Effector memory CD4-positive, alpha-beta T cell (primary cell): ENCODE data around the gene FTSJ3.

Experiments
- DNase-seq, 3 donors: peaks; one replicate each; pipeline ENCODE4 v3.0.0-alpha.2; 2020
- H3K27ac ChIP-seq: 2 replicates; pipeline ENCODE4 v1.7.0; 2013; ENCODE audit warnings: mild to moderate bottlenecking, low read length, moderate library complexity; ENCODE audit not compliant: insufficient read depth, poor library complexity, severe bottlenecking
- H3K27me3 ChIP-seq: replicated peaks from 2 replicates; pipeline ENCODE4 v1.7.0; 2013; ENCODE audit warnings: mild to moderate bottlenecking, low read length; ENCODE audit not compliant: insufficient read depth, control insufficient read depth, poor library complexity, severe bottlenecking
- H3K36me3 ChIP-seq: 2 replicates; pipeline ENCODE4 v1.7.0; 2013; ENCODE audit warnings: mild to moderate bottlenecking, low read length, moderate library complexity; ENCODE audit not compliant: control insufficient read depth, insufficient read depth
- H3K4me1 ChIP-seq: 2 replicates; pipeline ENCODE4 v1.7.0; 2013; ENCODE audit warnings: low read length, mild to moderate bottlenecking; ENCODE audit not compliant: control insufficient read depth, insufficient read depth, poor library complexity, severe bottlenecking
- H3K4me3 ChIP-seq: 2 replicates; pipeline ENCODE4 v1.7.0; 2013; ENCODE audit warnings: low read length, low read depth, mild to moderate bottlenecking; ENCODE audit not compliant: insufficient read depth, poor library complexity, severe bottlenecking
- H3K9me3 ChIP-seq: 2 replicates; pipeline ENCODE4 v1.7.0; 2013; ENCODE audit warnings: mild to moderate bottlenecking, low read length, moderate library complexity; ENCODE audit not compliant: control insufficient read depth

FTSJ3 gene

GRCh38 chr17:63792055-63792729 lies 35.3 kb downstream of the FTSJ3 start:
- Histone ChIP-seq H3K4me3 (no peak overlapping the region), H3K27me3 (no peaks in the 10 kb centered on the region), H3K36me3 (peaks cover 83% of the 10 kb centered on the region), H3K27ac (no peak overlapping the region), H3K4me1 (no peaks in the 10 kb centered on the region), H3K9me3 (no peaks in the 10 kb centered on the region)
- no peak for DNase-seq

- no peaks in the 10 kb centered on the region for H3K27me3 ChIP-seq
- H3K9me3 ChIP-seq = no peaks in the 10 kb centered on the region
- H3K27ac ChIP-seq = no peak overlapping the region
- no peak for DNase-seq
- H3K4me3 ChIP-seq = no peak overlapping the region
- no peaks in the 10 kb centered on the region for H3K4me1 ChIP-seq
- H3K36me3 ChIP-seq = peaks cover 69% of the 10 kb centered on the region
Measured at GRCh38 chr17:63790057-63790456, 37.4 kb downstream of the FTSJ3 start.

- Histone ChIP-seq H3K9me3 (no peaks in the 10 kb centered on the region), H3K4me3 (no peak overlapping the region), H3K27me3 (no peaks in the 10 kb centered on the region), H3K36me3 (peaks cover 43% of the 10 kb centered on the region), H3K4me1 (no peaks in the 10 kb centered on the region), H3K27ac (no peak overlapping the region)
- no peak for DNase-seq
Measured at GRCh38 chr17:63786971-63787711, 40.3 kb downstream of the FTSJ3 start.

GRCh38 chr17:63786117-63786516 lies 41.3 kb downstream of the FTSJ3 start:
- H3K27ac ChIP-seq = no peak overlapping the region
- H3K36me3 ChIP-seq = peaks cover 35% of the 10 kb centered on the region
- H3K9me3 ChIP-seq = no peaks in the 10 kb centered on the region
- no peaks in the 10 kb centered on the region for H3K27me3 ChIP-seq
- no peak overlapping the region for H3K4me3 ChIP-seq
- DNase-seq = no peak
- H3K4me1 ChIP-seq = no peaks in the 10 kb centered on the region

GRCh38 chr17:63785556-63785955 lies 41.9 kb downstream of the FTSJ3 start:
- no peak for DNase-seq
- H3K27ac ChIP-seq = no peak overlapping the region
- H3K4me3 ChIP-seq = no peak overlapping the region
- no peaks in the 10 kb centered on the region for H3K4me1 ChIP-seq
- H3K36me3 ChIP-seq = peaks cover 32% of the 10 kb centered on the region
- no peaks in the 10 kb centered on the region for H3K27me3 ChIP-seq
- no peaks in the 10 kb centered on the region for H3K9me3 ChIP-seq

GRCh38 chr17:63783522-63783921 lies 43.9 kb downstream of the FTSJ3 start:
- H3K4me3 ChIP-seq = no peak overlapping the region
- H3K36me3 ChIP-seq = peaks cover 22% of the 10 kb centered on the region
- H3K27me3 ChIP-seq = no peaks in the 10 kb centered on the region
- no peaks in the 10 kb centered on the region for H3K4me1 ChIP-seq
- H3K27ac ChIP-seq = no peak overlapping the region
- H3K9me3 ChIP-seq = no peaks in the 10 kb centered on the region
- DNase-seq = no peak

- H3K36me3 ChIP-seq = peaks cover 14% of the 10 kb centered on the region
- no peak for DNase-seq
- H3K4me1 ChIP-seq = peaks cover 9% of the 10 kb centered on the region
- no peak overlapping the region for H3K27ac ChIP-seq
- no peak overlapping the region for H3K4me3 ChIP-seq
- no peaks in the 10 kb centered on the region for H3K27me3 ChIP-seq
- no peaks in the 10 kb centered on the region for H3K9me3 ChIP-seq
Measured at GRCh38 chr17:63780928-63781327, 46.5 kb downstream of the FTSJ3 start.

- no peaks in the 10 kb centered on the region for H3K9me3 ChIP-seq
- H3K4me3 ChIP-seq = no peak overlapping the region
- DNase-seq = no peak
- no peak overlapping the region for H3K27ac ChIP-seq
- peaks cover 14% of the 10 kb centered on the region for H3K4me1 ChIP-seq
- peaks cover 14% of the 10 kb centered on the region for H3K36me3 ChIP-seq
- H3K27me3 ChIP-seq = no peaks in the 10 kb centered on the region
Measured at GRCh38 chr17:63780507-63780906, 47.0 kb downstream of the FTSJ3 start.

- Histone ChIP-seq H3K9me3 (no peaks in the 10 kb centered on the region), H3K4me3 (peak overlapping the region; percentile 79), H3K27me3 (no peaks in the 10 kb centered on the region), H3K36me3 (peaks cover 14% of the 10 kb centered on the region), H3K27ac (peak overlapping the region; percentile 95), H3K4me1 (peaks cover 32% of the 10 kb centered on the region)
- no peak for DNase-seq
Measured at GRCh38 chr17:63775420-63775819, 52.0 kb downstream of the FTSJ3 start.

GRCh38 chr17:63774969-63775265 lies 52.5 kb downstream of the FTSJ3 start:
- Histone ChIP-seq H3K27me3 (no peaks in the 10 kb centered on the region), H3K4me3 (peak overlapping the region; percentile 79), H3K4me1 (peaks cover 32% of the 10 kb centered on the region), H3K9me3 (no peaks in the 10 kb centered on the region), H3K36me3 (peaks cover 14% of the 10 kb centered on the region), H3K27ac (peak overlapping the region; percentile 95)
- no peak for DNase-seq
